Mesodermal cell (in vitro differentiated cells): Measurements from ENCODE around the gene GBA2.

Source experiments
- H3K27ac ChIP-seq: 2 replicates; pipeline ENCODE4 v1.7.0; 2013; ENCODE audit warnings: mild to moderate bottlenecking, low read depth, low read length, moderate library complexity; ENCODE audit not compliant: severe bottlenecking
- H3K36me3 ChIP-seq: 2 replicates; pipeline ENCODE4 v1.7.1; 2013; ENCODE audit warnings: mild to moderate bottlenecking, low read length, moderate library complexity; ENCODE audit not compliant: control insufficient read depth, insufficient read depth
- H3K4me1 ChIP-seq: one replicate; pipeline ENCODE4 v1.7.1; 2013; ENCODE audit warnings: mild to moderate bottlenecking, low read length; ENCODE audit not compliant: insufficient read depth, control insufficient read depth, poor library complexity, severe bottlenecking
- H3K4me3 ChIP-seq: 2 replicates; pipeline ENCODE4 v1.7.0; 2013; ENCODE audit warnings: low read length, control low read depth, mild to moderate bottlenecking; ENCODE audit not compliant: insufficient read depth, poor library complexity, severe bottlenecking; ENCODE audit errors: extremely low read depth
- H3K9me3 ChIP-seq: 2 replicates; pipeline ENCODE4 v1.7.1; 2013; ENCODE audit warnings: mild to moderate bottlenecking, low read length, moderate library complexity; ENCODE audit not compliant: control insufficient read depth
- WGBS, 2 experiments: methylation state at CpG; one replicate each; pipeline ENCODE4 v1.1.5; 2013; ENCODE audit warnings: missing lambda C conversion rate in 2 of 2; ENCODE audit not compliant: insufficient coverage in 2 of 2; 5-methylcytosine and 5-hydroxymethylcytosine counted together

GBA2 gene

GRCh38 chr9:35789541-35789940 is 40.5 kb upstream of the GBA2 start:
- Histone ChIP-seq H3K9me3 (no peaks in the 10 kb centered on the region), H3K4me3 (no peak overlapping the region), H3K4me1 (peaks cover 22% of the 10 kb centered on the region), H3K36me3 (no peaks in the 10 kb centered on the region), H3K27ac (no peak overlapping the region)
- 100% methylated on average over 1 of the region's 2 CpGs; no CpG with 5 or more reads in 1 of the 2 experiments for WGBS, 2 experiments

GRCh38 chr9:35783418-35783817 is 34.4 kb upstream of the GBA2 start:
- no peaks in the 10 kb centered on the region for H3K36me3 ChIP-seq

GRCh38 chr9:35781066-35781465 is 32.0 kb upstream of the GBA2 start:
- no peaks in the 10 kb centered on the region for H3K9me3 ChIP-seq
- no peak overlapping the region for H3K27ac ChIP-seq
- WGBS, 2 experiments: no CpG with 5 or more reads among the region's 2 CpGs
- no peaks in the 10 kb centered on the region for H3K36me3 ChIP-seq
- H3K4me3 ChIP-seq: no peak overlapping the region
- no peaks in the 10 kb centered on the region for H3K4me1 ChIP-seq

More at GRCh38 chr9:35783418-35783817, 34.4 kb upstream of the GBA2 start:
- Histone ChIP-seq H3K9me3 (no peaks in the 10 kb centered on the region), H3K27ac (no peak overlapping the region), H3K4me1 (no peaks in the 10 kb centered on the region), H3K4me3 (no peak overlapping the region)

GRCh38 chr9:35778496-35778895 is 29.5 kb upstream of the GBA2 start:
- no peak overlapping the region for H3K4me3 ChIP-seq
- WGBS, 2 experiments: 80 to 100% methylated on average over 1 to 2 of the region's 3 CpGs
- no peaks in the 10 kb centered on the region for H3K36me3 ChIP-seq
- no peaks in the 10 kb centered on the region for H3K4me1 ChIP-seq
- no peak overlapping the region for H3K27ac ChIP-seq
- H3K9me3 ChIP-seq: no peaks in the 10 kb centered on the region

GRCh38 chr9:35776018-35776417 is 27.0 kb upstream of the GBA2 start:
- 84 to 100% methylated on average over 2 to 4 of the region's 4 CpGs for WGBS, 2 experiments
- Histone ChIP-seq H3K27ac (no peak overlapping the region), H3K4me1 (no peaks in the 10 kb centered on the region), H3K9me3 (no peaks in the 10 kb centered on the region), H3K4me3 (no peak overlapping the region), H3K36me3 (no peaks in the 10 kb centered on the region)

GRCh38 chr9:35774907-35775635 is 26.0 kb upstream of the GBA2 start:
- no peaks in the 10 kb centered on the region for H3K36me3 ChIP-seq
- H3K27ac ChIP-seq: peak overlapping the region; percentile 2
- WGBS, 2 experiments: 33 to 83% methylated on average over 1 to 2 of the region's 7 CpGs
- H3K4me3 ChIP-seq: no peak overlapping the region
- H3K9me3 ChIP-seq: no peaks in the 10 kb centered on the region
- no peaks in the 10 kb centered on the region for H3K4me1 ChIP-seq

- 91 to 100% methylated on average over 2 to 3 of the region's 3 CpGs for WGBS, 2 experiments
- Histone ChIP-seq H3K4me3 (no peak overlapping the region), H3K27ac (no peak overlapping the region), H3K4me1 (no peaks in the 10 kb centered on the region), H3K9me3 (no peaks in the 10 kb centered on the region), H3K36me3 (no peaks in the 10 kb centered on the region)
Measured at GRCh38 chr9:35771943-35772342, 22.9 kb upstream of the GBA2 start.

- WGBS, 2 experiments: no CpG with 5 or more reads among the region's 1 CpG
- Histone ChIP-seq H3K9me3 (no peaks in the 10 kb centered on the region), H3K27ac (no peak overlapping the region), H3K4me1 (no peaks in the 10 kb centered on the region), H3K4me3 (no peak overlapping the region), H3K36me3 (no peaks in the 10 kb centered on the region)
Measured at GRCh38 chr9:35771534-35771933, 22.5 kb upstream of the GBA2 start.

- Histone ChIP-seq H3K9me3 (no peaks in the 10 kb centered on the region), H3K4me3 (no peak overlapping the region), H3K36me3 (no peaks in the 10 kb centered on the region), H3K27ac (no peak overlapping the region), H3K4me1 (no peaks in the 10 kb centered on the region)
- WGBS, 2 experiments: 75% methylated on average over 1 of the region's 4 CpGs; no CpG with 5 or more reads in 1 of the 2 experiments
Measured at GRCh38 chr9:35771075-35771433, 22.0 kb upstream of the GBA2 start.

GRCh38 chr9:35769763-35770162 is 20.7 kb upstream of the GBA2 start:
- no peaks in the 10 kb centered on the region for H3K4me1 ChIP-seq
- no peak overlapping the region for H3K27ac ChIP-seq
- H3K9me3 ChIP-seq: no peaks in the 10 kb centered on the region
- H3K4me3 ChIP-seq: no peak overlapping the region
- no peaks in the 10 kb centered on the region for H3K36me3 ChIP-seq
- 89 to 100% methylated on average over 1 of the region's 1 CpG for WGBS, 2 experiments

- Histone ChIP-seq H3K27ac (no peak overlapping the region), H3K9me3 (no peaks in the 10 kb centered on the region), H3K36me3 (no peaks in the 10 kb centered on the region), H3K4me3 (no peak overlapping the region), H3K4me1 (no peaks in the 10 kb centered on the region)
- WGBS, 2 experiments: no CpG with 5 or more reads among the region's 1 CpG
Measured at GRCh38 chr9:35767458-35767857, 18.4 kb upstream of the GBA2 start.
